ENCODE results near the gene GMPPB.

- TF ChIP-seq POLR2A (IDR thresholded peaks at IDR 0.05) (no peak), CTCF (IDR thresholded peaks at IDR 0.05) (no peak)
Observed at GRCh38 chr3:49720855-49721595, 2.7 kb downstream of the GMPPB start.

Measured in heart left ventricle (tissue), 13 donors.